8988T (cell line): ENCODE data around the gene ZCCHC7.
"Not testable (repeated sequence)": the region's sequence is repeated elsewhere in the genome, so short reads cannot be mapped to it uniquely, and the experiment has no call there.

Experiments
- DNase-seq: peaks from one replicate; pipeline ENCODE4 v3.0.0; 2011

Gene ZCCHC7

DNA sequence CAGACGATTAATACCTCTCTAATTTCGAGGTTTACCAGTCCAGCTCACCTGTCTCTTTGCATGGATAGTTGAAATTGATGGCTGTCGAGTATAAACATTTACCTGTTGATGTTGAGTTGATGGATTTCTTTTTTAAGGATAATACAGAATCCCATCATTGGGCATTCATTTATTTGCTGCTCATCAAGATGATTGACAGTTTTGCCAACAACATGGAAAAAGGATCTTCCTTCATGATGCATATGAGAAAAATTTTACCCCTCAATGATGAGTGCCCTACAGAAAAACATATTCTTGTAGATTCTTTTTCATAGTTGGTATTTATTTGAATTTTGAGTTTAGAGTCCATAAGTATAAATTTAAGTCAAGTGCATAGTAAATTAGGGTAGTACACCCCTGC, 59.2 kb downstream of the ZCCHC7 start:
- no peak for DNase-seq

DNA sequence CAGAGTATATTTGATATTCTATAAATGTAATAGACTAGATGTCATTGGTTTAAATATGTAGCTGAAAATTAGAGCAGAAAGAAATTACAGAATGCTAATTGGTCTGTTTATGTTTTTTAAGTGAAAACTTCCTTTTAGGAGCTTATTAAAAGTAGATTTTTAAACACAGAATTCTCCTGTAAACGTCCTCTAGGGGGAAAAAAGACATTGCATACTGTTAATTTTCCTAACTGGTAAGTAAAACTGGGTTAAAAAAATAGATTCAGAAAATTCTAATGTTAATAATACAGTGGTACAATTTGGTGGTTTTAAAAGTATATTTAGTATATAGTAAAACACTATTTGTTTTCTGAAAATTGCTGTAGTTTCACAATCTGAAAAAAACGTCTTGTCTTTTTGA, 59.8 kb downstream of the ZCCHC7 start:
- DNase-seq: no peak

DNA sequence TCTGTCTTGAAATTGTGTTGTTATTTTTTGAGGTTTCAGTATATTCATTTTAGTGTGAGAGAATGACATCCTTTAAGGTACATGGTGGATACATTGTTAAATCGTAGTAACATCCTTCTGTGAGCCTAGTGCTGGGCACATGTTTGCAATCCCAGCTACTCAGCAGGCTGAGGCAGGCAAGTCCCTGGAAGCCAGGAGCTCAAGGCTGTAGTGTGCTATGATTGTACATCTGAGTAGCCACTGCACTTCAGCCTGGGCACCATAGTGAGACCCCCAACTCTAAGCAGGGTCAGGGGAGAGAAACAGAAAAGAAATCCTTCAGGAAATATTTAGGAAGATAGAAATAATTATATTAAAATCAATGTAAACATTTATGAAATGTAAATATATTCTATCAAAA, 62.3 kb downstream of the ZCCHC7 start:
- no peak for DNase-seq

DNA sequence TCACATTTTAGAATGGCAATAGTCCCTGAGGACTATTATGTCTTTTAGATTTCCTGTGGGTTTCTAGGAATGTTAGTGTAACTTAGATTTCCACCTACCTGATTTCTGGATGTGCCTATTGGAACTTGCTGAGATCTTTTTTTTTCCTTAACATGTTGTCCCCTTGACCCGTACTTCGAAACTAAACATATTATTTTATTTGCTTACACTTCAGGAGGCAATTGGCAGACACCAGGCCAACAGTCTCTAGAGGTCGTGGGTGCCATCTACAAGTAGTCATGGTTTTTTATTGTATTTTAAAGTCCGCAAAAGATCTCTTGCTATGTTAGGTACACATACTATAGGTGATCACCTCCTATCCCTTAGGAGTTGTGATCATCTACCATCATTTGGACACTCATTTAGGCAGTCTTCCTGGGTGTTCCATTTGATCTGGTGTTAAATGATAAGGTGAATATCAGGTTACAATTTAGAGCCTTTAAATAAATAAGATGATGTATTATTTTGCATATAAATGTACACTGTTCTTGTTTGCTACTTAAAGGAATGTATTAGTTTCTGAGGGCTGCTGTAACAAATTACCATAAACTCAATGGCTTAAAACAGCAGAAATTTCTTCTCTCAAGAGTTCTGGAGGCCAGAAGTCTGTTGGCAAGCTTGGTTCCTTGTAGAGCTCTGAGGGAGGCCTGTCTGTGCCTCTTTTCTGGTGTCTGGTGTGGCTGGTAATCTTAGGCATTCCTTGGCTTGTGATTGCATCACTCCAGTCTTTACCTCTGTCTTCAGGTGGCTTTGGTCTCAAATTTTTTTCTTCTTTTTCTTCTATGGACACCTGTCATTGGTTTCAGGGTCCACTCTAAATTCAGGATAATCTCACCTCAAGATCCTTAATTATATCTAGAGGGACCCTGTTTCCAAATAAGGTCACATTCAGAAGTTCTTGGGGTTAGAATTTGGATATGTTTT, 64.8 kb downstream of the ZCCHC7 start:
- no peak for DNase-seq

DNA sequence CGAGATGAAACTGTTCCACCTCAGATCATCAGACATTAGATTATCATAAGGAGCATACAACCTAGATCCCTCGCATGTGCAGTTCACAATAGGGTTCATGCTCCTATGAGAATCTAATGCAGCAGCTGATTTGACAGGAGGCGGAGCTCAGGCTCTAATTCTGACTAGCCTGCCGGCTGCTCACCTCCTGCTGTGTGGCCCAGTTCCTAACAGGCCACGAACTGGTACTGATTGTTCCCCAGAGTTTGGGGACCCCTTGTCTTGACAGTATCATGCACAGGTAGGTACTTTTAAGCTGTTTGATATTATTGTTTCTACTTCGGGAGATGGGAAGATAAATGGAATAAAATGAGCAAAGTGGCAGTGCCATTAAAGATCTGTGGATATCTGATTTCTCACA, 66.9 kb downstream of the ZCCHC7 start:
- DNase-seq: no peak

DNA sequence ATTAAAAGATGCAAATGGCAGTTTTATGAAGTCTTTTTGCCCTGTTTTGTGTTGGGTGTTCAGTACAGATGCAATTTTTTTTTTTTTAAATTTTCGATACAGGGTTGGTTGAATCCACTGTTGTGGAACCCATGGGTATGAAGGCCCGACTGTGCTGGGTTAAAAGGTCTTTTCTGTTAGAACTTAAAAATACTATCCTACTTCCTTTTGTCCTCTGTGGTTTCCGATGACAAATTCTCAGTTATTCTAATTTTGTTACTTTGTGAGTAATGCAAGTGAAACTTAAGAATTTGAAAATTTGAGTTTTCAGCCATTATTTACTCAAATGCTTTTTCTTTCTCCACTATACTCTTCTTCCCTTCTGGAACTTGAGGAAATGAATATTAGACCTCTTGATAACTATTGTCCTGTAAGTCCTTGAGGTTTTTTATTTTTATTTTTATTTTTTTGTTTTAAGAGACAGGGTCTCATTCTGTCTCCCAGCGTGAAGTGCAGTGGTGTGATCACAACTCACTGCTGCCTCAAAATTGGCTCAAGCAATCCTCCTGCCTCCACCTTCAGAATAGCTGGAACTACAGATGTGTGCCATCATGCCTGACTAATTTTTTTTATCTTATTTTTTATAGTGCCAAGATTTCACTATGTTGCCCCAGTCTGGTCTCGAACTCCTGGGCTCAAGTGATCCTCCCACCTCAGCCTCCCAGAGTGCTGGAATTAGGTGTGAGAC, 67.5 kb downstream of the ZCCHC7 start:
- no peak for DNase-seq

DNA sequence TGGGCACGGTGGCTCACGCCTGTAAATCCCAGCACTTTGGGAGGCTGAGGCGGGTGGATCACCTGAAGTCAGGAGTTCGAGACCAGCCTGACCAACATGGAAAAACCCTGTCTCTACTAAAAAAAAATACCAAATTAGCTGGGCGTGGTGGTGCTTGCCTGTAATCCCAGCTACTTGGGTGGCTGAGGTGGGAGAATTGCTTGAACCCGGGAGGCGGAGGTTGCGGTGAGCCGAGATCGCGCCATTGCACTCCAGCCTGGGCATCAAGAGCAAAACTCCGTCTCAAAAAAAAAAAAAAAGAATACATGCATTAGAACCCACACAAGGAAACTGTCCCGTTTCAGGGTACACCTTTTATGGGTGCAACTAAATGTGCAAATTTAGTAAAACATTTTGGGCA, 70.4 kb downstream of the ZCCHC7 start:
- DNase-seq: not testable (repeated sequence)

DNA sequence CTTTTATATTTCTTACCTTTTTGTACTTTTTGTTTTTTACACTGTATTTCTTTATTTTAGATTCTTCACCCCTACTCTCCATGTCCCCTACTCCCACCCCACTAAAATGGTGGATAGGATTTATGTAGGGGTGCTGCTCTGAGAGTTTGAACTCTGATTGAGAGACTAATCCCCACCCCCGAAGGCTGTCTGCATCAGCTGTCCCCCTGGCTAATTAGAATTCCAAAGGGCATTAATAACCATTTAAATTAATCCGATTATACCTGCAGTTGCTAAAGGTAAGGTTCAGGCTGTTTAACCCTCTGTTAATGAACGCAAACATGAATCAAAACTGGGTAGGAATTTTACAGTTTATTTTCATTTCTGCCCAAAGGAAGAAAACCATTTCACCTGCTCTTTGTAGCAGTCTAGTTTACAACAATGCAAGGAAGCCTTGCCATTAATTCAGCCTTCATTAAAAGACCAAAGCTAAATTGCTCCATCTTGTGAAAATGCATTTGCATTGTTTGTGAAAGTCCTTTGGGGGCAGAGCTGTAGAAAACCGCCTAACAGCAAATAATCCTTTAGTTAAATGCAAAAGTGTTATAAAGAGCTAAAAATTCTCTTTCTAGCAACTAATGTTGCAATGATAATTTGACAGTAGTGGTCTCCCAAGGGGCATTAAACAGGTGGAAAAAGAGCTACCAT, 71.2 kb downstream of the ZCCHC7 start:
- no peak for DNase-seq

DNA sequence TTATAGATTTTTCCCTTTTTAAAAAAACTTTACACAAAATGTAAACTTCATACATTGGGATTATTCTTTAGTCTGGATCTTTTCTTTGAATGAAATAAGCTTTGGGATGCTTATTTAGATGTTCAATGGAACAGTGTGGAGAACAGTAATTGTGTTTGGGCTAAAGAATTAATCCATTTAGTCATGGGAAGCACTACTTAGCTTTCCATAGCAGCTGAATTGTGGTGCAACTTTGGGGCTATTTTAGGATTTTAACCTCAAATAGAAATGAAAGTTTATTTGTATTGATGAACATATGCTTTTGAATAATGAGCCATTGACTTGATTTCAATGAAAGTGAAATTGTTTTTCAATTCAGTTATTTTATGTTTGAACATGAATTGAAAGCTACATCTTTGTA, 72.4 kb downstream of the ZCCHC7 start:
- no peak for DNase-seq

DNA sequence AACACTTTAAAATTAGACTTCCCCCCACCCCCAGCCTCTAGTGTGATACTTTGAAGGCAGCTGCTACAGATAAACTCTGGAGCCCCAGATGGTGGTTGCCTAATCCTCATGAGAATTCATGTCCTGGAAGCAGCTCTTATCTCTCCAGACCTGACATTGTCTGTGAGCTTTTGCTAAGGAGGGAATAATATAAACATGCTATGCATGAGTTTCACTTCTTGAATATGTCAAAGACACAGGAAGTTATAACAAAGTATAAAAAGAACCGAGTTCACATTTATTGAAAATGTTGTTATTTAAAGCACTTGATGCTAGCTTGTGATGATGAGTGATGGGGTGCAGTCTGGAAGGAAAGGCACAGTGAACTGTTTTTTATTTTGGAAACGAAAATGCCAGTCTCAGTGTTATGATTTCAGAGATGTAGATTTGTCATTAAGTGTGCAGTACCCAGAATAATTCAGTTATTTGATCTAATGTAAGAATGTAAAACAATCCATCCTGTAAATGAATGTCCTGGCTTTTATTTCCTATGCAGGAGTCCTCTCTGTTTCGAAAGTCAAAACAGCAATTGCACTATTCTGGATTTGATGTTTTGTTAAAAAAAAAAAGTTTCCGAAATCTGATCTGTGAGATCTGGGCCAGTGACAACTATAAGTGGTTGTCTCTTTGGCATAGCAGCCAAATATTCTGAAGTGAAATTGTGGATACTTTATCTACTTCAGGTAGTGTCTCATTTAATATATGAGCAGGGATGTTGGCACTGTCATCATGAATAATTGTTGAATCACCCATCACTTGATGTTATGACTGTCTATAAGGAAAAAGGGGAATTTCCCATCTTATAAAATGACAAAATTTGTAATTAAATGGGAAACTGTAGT, 77.0 kb downstream of the ZCCHC7 start:
- DNase-seq: no peak

DNA sequence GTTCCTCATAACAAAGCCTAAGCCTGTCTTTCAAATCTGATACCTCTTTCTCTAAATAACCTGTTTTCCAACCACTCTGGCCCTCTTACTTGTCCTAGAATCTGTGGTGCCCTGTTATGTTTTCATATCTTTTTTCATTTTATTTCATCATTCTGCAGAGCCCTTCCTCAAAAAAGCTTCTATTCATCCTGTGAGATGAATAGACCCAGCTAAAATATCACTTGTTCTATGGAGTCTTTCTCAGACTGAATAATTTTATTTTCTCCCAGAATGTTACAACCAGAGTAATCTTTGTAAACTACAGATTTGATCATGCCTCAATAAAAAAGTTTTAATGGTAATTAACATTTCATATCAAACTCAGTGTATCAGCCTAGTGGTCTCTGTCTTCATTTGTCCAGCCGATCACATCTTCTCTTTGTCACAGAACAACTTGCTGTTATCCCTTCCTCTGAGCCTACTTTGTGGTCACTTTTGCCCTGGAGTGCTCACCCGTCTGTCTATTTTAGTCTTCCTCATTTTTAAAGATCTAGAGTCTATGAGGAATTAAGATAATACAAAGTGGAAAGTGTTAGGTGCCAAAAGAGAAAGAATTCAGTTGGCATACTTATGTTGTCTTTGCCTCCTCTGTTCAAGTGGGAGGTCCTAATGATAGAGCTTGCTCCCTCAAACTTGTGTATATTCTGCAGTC, 77.8 kb downstream of the ZCCHC7 start:
- no peak for DNase-seq

DNA sequence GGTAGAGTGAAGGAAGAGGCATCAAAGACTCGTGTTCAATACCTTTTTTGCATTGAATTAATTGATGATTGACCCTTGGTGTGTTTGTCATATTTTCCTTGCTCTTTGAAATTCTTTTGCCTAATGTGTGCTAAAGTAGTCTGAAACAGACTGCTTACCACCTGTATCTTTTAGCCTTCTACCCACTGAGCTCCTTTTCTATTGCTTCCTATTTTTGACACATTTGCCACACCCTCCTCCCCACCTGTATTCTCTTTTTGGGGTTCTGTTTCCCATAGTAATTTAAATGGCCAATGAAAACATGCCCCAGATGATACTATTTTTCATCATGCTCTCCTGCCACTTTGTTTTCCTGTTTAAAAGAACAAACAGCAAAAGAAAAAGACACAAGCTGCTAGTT, 78.5 kb downstream of the ZCCHC7 start:
- no peak for DNase-seq

DNA sequence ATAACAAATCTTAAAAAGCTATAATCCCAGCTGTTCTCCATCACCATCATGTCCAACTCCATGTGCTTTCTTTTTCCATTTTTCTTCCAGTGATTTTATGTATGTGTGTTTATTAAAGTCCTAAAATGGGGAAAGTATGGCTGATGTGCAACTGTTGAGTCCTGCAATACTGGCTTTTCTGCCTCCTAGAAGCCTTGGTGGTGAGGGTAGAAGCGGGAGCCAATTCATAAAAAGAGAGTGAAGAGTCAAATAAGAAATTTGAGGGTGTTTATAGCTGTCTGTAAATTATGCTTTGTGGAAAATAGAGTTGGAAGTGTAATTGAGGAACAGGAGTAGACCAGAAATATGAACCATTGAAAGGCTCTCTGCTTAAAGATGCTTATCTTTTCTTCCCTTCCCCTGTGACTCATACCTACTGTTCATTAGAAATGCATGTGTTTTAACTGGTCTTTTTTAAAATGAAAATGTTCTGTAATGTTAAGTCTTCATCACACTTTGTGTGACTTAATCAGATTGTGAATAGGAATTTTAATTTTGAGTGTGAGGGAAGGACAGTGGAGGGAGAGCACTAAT, 80.1 kb downstream of the ZCCHC7 start:
- no peak for DNase-seq

DNA sequence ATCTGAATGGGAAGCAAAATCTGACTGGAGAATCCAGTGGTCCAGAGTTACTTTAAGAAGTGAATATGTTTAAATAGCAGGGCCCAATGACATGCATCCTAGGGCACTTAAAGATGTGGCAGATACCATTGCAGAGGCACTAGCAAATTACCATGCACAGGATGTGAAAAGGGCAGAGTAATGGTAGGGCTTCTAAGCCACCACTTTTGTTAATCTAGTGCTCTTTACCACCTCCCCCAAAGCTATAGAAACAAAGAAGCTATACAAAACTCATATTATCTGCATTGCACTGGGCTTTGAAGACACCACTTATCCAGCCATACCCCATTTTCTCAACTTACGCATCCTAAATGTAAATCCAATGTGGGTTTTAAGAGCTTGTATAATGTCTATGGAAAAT, 81.2 kb downstream of the ZCCHC7 start:
- DNase-seq: no peak

DNA sequence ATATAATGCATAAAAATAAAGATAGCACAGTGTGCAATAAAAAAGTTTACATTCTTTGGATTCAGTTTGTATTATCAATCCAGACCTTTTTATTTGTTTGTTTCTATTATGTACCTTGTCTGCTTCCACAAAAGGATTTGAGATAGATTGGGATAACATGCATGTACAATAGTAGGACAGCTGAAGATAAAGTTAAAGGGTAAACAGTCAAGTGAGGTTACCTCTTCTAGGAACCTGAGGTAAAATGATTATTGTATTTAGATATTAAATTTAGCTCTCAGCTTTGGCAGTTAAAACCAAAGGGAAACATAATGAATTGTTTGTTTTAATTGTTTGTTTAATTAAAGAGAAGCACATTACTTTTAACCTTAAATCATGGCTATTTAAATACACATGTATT, 81.7 kb downstream of the ZCCHC7 start:
- no peak for DNase-seq

DNA sequence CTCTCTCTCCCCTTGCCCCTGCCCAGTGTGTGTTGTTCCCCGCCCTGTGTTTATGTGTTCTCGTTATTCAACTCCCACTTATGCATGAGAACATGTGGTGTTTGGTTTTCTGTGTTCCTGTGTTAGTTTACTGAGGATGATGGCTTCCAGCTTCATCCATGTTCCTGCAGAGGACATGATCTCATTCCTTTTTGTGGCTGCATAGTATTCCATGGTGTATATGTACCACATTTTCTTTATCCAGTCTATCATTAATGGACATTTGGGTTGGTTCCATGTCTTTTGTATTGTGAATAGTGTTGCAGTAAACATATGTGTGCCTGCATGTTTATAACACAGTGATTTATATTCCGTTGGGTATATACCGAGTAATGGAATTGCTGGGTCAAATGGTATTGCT, 83.1 kb downstream of the ZCCHC7 start:
- not testable (repeated sequence) for DNase-seq

DNA sequence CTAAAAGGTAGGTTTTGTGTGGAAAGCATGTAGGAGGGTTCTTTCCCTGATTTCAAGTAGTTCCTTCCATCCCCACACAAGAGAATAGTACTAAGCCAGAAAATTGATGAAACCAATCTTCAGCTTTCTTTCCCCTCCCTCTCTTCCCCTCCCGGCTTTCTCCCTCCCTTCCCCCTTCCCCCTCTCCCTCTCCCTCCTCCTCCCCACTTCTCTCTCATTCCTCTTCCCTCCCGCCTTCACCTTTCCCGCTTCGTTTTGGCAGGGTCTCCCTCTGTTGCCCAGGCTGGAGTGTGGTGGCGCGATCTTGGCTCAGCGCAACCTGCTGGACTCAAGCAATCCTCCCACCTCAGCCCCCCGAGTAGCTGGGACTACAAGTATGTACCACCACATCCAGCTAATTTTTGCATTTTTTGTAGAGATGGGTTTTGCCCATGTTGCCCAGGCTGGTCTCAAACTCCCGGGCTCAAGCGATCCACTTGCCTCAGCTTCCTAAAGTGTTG, 85.8 kb downstream of the ZCCHC7 start:
- no peak for DNase-seq

DNA sequence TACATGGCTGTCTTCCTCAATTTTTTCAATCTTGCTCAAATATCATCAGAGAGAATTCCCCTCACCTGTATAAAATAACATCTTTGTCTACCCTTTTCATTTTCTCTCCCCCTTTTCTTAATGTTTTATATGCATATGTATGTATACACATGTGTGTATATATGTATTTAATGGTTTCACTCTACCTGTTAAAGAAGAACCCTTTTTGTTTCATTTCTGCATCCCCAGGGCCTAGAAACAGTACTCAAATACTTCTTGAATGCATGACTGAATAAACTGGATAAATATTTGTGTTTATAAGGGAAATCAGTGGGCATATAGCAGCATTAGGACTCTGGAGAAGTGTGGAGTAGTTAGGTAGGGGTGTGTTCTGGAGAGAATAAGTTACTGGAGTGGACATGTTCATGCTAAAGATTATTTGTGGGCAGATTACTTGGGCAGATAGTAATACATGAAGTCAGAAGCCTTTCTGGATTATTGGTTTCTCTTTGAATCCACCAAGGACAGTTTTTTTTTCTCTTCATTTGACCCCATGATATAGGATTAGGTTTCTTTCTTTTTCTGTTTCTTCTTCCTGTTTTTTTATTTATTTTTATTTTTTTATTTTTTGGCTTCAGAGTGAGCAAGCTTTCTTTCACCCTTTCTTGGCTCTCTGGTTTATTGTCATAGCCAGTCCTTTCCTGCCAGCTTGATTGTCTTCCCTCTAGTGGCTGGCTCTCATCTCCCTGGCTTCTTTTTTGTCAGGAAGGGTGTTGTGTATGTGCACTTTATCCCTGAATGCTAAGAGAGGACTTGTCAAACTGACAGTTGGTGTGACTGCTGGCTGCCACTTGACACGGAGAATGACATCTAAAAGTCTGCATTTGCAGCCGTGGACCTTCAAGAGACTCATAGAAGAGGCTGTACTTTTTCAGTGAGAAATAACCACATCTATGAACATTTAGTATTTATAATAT, 89.3 kb downstream of the ZCCHC7 start:
- peak; percentile 11 for DNase-seq

DNA sequence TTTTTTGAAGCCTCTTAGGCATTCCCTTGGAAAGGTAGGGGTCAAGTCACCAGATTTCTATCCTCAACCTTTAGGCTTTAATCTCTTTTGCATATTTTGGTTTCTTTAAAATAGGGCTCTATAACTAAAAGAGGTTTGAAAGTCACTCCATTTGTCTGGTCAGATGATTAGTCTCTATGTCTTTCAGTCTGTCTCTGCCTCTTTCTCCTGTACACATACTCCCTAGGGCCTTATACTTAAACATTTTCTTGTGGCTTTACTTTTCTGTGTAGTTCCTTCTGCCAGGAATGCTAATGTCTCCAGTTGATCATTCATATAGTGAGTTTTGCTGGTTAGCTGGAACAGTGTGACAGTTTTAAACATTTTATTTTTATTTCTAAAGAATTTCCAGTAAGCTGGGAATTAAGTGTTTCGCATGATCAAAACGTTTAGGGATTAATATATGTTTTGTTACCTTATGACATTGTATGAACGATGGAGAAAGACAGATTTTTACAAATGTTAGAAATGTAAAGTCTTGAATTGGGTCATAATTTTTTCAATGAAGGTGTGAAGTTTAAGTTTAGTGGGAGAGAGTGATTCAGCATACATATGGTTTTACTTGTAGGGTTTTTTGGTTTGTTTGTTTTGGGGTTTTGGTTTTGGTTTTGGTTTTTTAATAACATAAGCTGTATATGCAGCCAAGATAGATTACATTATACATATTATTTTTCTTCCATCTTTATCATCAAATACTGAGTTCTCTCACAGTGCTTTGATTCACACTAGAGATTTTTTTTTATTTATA, 90.6 kb downstream of the ZCCHC7 start:
- DNase-seq: no peak
